Measurements from ENCODE around the gene TGFBR2.

- no peak for TF ChIP-seq CTCF (IDR thresholded peaks at IDR 0.05; ENCODE audit: insufficient read depth, low read length, poor library complexity, severe bottlenecking)
- TF ChIP-seq EZH2phosphoT487 (conservative IDR thresholded peaks at IDR 0.05; ENCODE audit: low read length): no peak
Observed at GRCh38 chr3:30646181-30646876, 39.9 kb downstream of the TGFBR2 start.

All from SU-DHL-6 (cell line).